Suprapubic skin (tissue), 4 donors: ENCODE measurements around the gene ISY1. TPM values are rescaled to one million over a fixed set of nuclear protein-coding genes. Genes with fewer than 3 reads are reported as not detected.

ENCODE experiments used
- DNase-seq, 2 donors: peaks; one replicate each; pipeline ENCODE4 v3.0.0-alpha.2; 2019; ENCODE audit warnings: low spot score in 2 of 2
- H3K27ac ChIP-seq: fragments of 200-600 bp; sonication (generic); one replicate; pipeline ENCODE4 v1.5.1; 2019
- H3K27me3 ChIP-seq: fragments of 200-600 bp; sonication (generic); one replicate; pipeline ENCODE4 v1.5.1; 2019
- H3K36me3 ChIP-seq: fragments of 200-600 bp; sonication (generic); one replicate; pipeline ENCODE4 v1.5.1; 2019
- H3K4me1 ChIP-seq: fragments of 200-600 bp; sonication (generic); one replicate; pipeline ENCODE4 v1.5.1; 2019
- H3K4me3 ChIP-seq: fragments of 200-600 bp; sonication (generic); one replicate; pipeline ENCODE4 v1.5.1; 2019; ENCODE audit warnings: mild to moderate bottlenecking
- H3K9me3 ChIP-seq: fragments of 200-600 bp; sonication (generic); one replicate; pipeline ENCODE4 v1.5.1; 2019
- CTCF ChIP-seq, 2 donors: fragments of 200-600 bp in 1 of 2; fragments of 450-650 bp in 1 of 2; sonication (generic) in 1 of 2; IDR thresholded peaks; one replicate each; pipeline ENCODE4 v1.5.1; 2016 to 2019; ENCODE audit warnings: antibody characterized with exemption in 2 of 2, mild to moderate bottlenecking in 1 of 2, moderate library complexity in 1 of 2
- EP300 ChIP-seq: sonication (generic); formaldehyde crosslinking; IDR thresholded peaks from one replicate; pipeline ENCODE4 v1.6.1; 2017; ENCODE audit warnings: antibody characterized with exemption
- POLR2A ChIP-seq, 2 donors: fragments of 450-650 bp; IDR thresholded peaks; one replicate each; pipeline ENCODE4 v1.6.1; 2017; ENCODE audit warnings: antibody characterized with exemption in 2 of 2, mild to moderate bottlenecking in 2 of 2, moderate library complexity in 2 of 2
- POLR2AphosphoS5 ChIP-seq, 3 donors: sonication (generic); formaldehyde crosslinking; IDR thresholded peaks; one replicate each; pipeline ENCODE4 v1.6.1; 2017; ENCODE audit warnings: antibody characterized with exemption in 3 of 3
- WGBS: methylation state at CpG from one replicate; pipeline ENCODE4 v1.1.5; 2018; 5-methylcytosine and 5-hydroxymethylcytosine counted together
- total RNA-seq, 4 donors: library from RNA; depleted of rRNA; stranded (reverse); fragments of >200 nt; gene quantifications; one replicate each; pipeline ENCODE4 v1.1.0, GENCODE V29; 2016

The ISY1 gene
- total RNA-seq, 4 donors from 2014 or later, result 6.3 to 18.2 (median 16.3) TPM

GRCh38 chr3:129081503-129081902, 79.4 kb downstream of the ISY1 start:
- no peaks in the 10 kb centered on the region for H3K36me3 ChIP-seq
- H3K9me3 ChIP-seq, result no peaks in the 10 kb centered on the region
- WGBS, result 81% methylated on average over 8 of the region's 8 CpGs
- peaks cover 2% of the 10 kb centered on the region for H3K4me1 ChIP-seq
- no peak overlapping the region for H3K4me3 ChIP-seq
- DNase-seq, result no peak
- no peak for TF ChIP-seq EP300
- TF ChIP-seq POLR2A (IDR thresholded peaks at IDR 0.05), result no peak
- no peak for TF ChIP-seq POLR2AphosphoS5 (IDR thresholded peaks at IDR 0.05)
- TF ChIP-seq CTCF (IDR thresholded peaks at IDR 0.05), result no peak
- no peak overlapping the region for H3K27ac ChIP-seq
- no peaks in the 10 kb centered on the region for H3K27me3 ChIP-seq

- H3K36me3 ChIP-seq, result no peaks in the 10 kb centered on the region
- no peak for DNase-seq
- no peak for TF ChIP-seq CTCF (IDR thresholded peaks at IDR 0.05)
- TF ChIP-seq POLR2AphosphoS5 (IDR thresholded peaks at IDR 0.05), result no peak
- no peak for TF ChIP-seq POLR2A (IDR thresholded peaks at IDR 0.05)
- no peak for TF ChIP-seq EP300
- WGBS, result 76% methylated on average over 7 of the region's 8 CpGs
- H3K27me3 ChIP-seq, result no peaks in the 10 kb centered on the region
- no peak overlapping the region for H3K27ac ChIP-seq
- no peaks in the 10 kb centered on the region for H3K4me1 ChIP-seq
- H3K4me3 ChIP-seq, result no peak overlapping the region
- H3K9me3 ChIP-seq, result no peaks in the 10 kb centered on the region
Observed at GRCh38 chr3:129078510-129078909, 82.4 kb downstream of the ISY1 start.

Other genes with a start within 250 kb of the ISY1 start
- 1 to 10 TPM in 2 of 4 donors, under 1 TPM in 2; 0.11 to 1.7 (median 0.87) TPM for gene CFAP92, start 167.0 kb downstream of the ISY1 start, total RNA-seq
- gene EFCC1, start 159.8 kb downstream of the ISY1 start, total RNA-seq, result 1 to 10 TPM in 2 of 4 donors, under 1 TPM in 2; 0.76 to 2.5 (median 1.1) TPM
- gene GP9, start 100.3 kb downstream of the ISY1 start, total RNA-seq, result not detected
- gene RAB43, start 39.3 kb downstream of the ISY1 start, total RNA-seq, result 10 to 100 TPM in 1 of 4 donors, 1 to 10 TPM in 3; 7.3 to 20.4 (median 8.3) TPM
- 100 to 1,000 TPM; 361 to 504 (median 408) TPM for gene CNBP, start 22.8 kb upstream of the ISY1 start, total RNA-seq
- 10 to 100 TPM; 77.1 to 95.3 (median 88.6) TPM for gene COPG1, start 88.5 kb upstream of the ISY1 start, total RNA-seq
- 10 to 100 TPM; 25.1 to 34.5 (median 32.7) TPM for gene HMCES, start 117.8 kb upstream of the ISY1 start, total RNA-seq